Esophagus muscularis mucosa (tissue), 4 donors: ENCODE data around the gene E2F4. TPM values are rescaled to one million over a fixed set of nuclear protein-coding genes. Genes with fewer than 3 reads are reported as not detected.

Experiments
- DNase-seq: peaks from one replicate; pipeline ENCODE4 v3.0.0-alpha.2; 2017; ENCODE audit errors: extremely low spot score
- H3K27ac ChIP-seq, 4 donors: fragments of 200-600 bp; sonication (generic); replicated peaks in 1 of 4; 1 replicate in 3 of 4; 2 replicates in 1 of 4; pipeline ENCODE4 v1.5.1; 2016 to 2019; ENCODE audit warnings: mild to moderate bottlenecking in 1 of 4
- H3K27me3 ChIP-seq, 4 donors: fragments of 200-600 bp; sonication (generic); one replicate each; pipeline versions ENCODE4 v1.5.1 to v1.6.0; 2016 to 2019
- H3K36me3 ChIP-seq, 4 donors: fragments of 200-600 bp; sonication (generic); one replicate each; pipeline ENCODE4 v1.5.1; 2016 to 2019
- H3K4me1 ChIP-seq, 4 donors: fragments of 200-600 bp; sonication (generic); one replicate each; pipeline ENCODE4 v1.5.1; 2016 to 2019
- H3K4me3 ChIP-seq, 4 donors: fragments of 200-600 bp; sonication (generic); 1 replicate in 2 of 4; 2 replicates in 2 of 4; pipeline ENCODE4 v1.5.1; 2016 to 2019; ENCODE audit warnings: mild to moderate bottlenecking in 4 of 4, moderate library complexity in 1 of 4
- H3K9me3 ChIP-seq, 4 donors: fragments of 200-600 bp; sonication (generic); 1 replicate in 3 of 4; 2 replicates in 1 of 4; pipeline ENCODE4 v1.5.1; 2016 to 2019
- CTCF ChIP-seq, 3 experiments: fragments of 200-600 bp in 2 of 3; fragments of 450-650 bp in 1 of 3; sonication (generic) in 2 of 3; IDR thresholded peaks; one replicate each; pipeline ENCODE4 v1.5.1; 2017 to 2019; ENCODE audit warnings: antibody characterized with exemption in 3 of 3, mild to moderate bottlenecking in 2 of 3, moderate library complexity in 1 of 3
- EP300 ChIP-seq: sonication (generic); formaldehyde crosslinking; IDR thresholded peaks from one replicate; pipeline ENCODE4 v1.6.1; 2017; ENCODE audit warnings: antibody characterized with exemption
- POLR2A ChIP-seq: fragments of 450-650 bp; IDR thresholded peaks from one replicate; pipeline ENCODE4 v1.6.1; 2017; ENCODE audit warnings: antibody characterized with exemption, moderate library complexity, mild to moderate bottlenecking, low read depth
- POLR2AphosphoS5 ChIP-seq, 2 donors: sonication (generic); formaldehyde crosslinking; IDR thresholded peaks; one replicate each; pipeline ENCODE4 v1.6.1; 2017; ENCODE audit warnings: antibody characterized with exemption in 2 of 2
- WGBS: methylation state at CpG from one replicate; pipeline ENCODE4 v1.1.5; 2018; 5-methylcytosine and 5-hydroxymethylcytosine counted together
- intact Hi-C: fragments of 100-400 bp; cut with DNase I; formaldehyde crosslinking; loops from one replicate; pipeline ENCODE4 v1.15.1; 2023
- total RNA-seq, 4 donors: library from RNA; depleted of rRNA; stranded (reverse); fragments of >200 nt; gene quantifications; one replicate each; pipeline versions ENCODE4 v1.1.0 to v1.2.1, GENCODE V29; 2016

E2F4 gene
- total RNA-seq, 4 donors from 2014 or later = 54.8 to 96.9 (median 93.1) TPM

DNA sequence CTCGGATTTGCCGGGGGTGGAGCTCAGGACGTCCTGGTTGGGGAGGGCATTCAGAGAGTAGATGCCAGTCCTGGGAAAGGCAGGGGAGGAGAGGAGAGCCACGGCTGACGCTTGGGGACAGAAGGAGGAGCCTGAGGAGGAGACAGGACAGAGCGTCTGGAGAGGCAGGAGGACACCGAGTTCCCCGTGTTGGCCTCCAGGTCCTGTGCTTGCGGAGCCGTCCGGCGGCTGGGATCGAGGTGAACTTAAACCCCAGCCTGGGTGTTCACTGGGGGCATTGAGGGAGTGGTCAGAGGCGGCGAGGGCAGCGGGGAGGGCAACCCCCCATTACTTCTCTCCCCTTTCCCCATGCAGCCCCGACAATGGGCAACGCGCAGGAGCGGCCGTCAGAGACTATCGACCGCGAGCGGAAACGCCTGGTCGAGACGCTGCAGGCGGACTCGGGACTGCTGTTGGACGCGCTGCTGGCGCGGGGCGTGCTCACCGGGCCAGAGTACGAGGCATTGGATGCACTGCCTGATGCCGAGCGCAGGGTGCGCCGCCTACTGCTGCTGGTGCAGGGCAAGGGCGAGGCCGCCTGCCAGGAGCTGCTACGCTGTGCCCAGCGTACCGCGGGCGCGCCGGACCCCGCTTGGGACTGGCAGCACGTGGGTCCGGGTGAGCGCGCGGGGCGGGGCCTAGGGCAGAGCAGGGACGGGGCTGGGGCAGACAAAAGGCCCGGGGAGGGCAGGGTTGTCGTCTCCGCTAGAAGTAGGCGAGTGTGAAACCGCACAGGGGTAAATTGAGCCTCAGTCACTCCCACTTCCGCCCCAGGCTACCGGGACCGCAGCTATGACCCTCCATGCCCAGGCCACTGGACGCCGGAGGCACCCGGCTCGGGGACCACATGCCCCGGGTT, 17.9 kb upstream of the E2F4 start:
- Histone ChIP-seq H3K27ac (peak overlapping the region; percentile 89 to 97 (median 95)), H3K4me3 (peak overlapping the region; percentile 56 to 66 (median 57)), H3K27me3 (no peaks in the 10 kb centered on the region), H3K9me3 (no peaks in the 10 kb centered on the region), H3K36me3 (peaks cover 0 to 16% (median 9%) of the 10 kb centered on the region in 4 donors), H3K4me1 (peaks cover 57 to 96% (median 85%) of the 10 kb centered on the region in 4 donors)
- peak; percentile 94 for DNase-seq
- intact Hi-C loops = no loop called here
- 3% methylated on average over 45 of the region's 71 CpGs for WGBS
- TF ChIP-seq POLR2A (peak; percentile 39), CTCF (IDR thresholded peaks at IDR 0.05) (peak; percentile 38 to 45 (median 42)), EP300 (peak; percentile 55), POLR2AphosphoS5 (IDR thresholded peaks at IDR 0.05) (peak; percentile 81 to 94)

GRCh38 chr16:67174706-67175231, 17.2 kb upstream of the E2F4 start:
- intact Hi-C loops = no loop called here
- 40% methylated on average over 4 of the region's 31 CpGs for WGBS
- no peak for DNase-seq
- Histone ChIP-seq H3K27ac (peak overlapping the region; percentile 89 to 97 (median 95)), H3K9me3 (no peaks in the 10 kb centered on the region), H3K4me3 (peak overlapping the region; percentile 56 to 66 (median 57)), H3K4me1 (peaks cover 50 to 96% (median 81%) of the 10 kb centered on the region in 4 donors), H3K27me3 (no peaks in the 10 kb centered on the region), H3K36me3 (peaks cover 0 to 16% (median 9%) of the 10 kb centered on the region in 4 donors)
- TF ChIP-seq POLR2A (no peak), POLR2AphosphoS5 (IDR thresholded peaks at IDR 0.05) (no peak), EP300 (no peak), CTCF (IDR thresholded peaks at IDR 0.05) (no peak)

DNA sequence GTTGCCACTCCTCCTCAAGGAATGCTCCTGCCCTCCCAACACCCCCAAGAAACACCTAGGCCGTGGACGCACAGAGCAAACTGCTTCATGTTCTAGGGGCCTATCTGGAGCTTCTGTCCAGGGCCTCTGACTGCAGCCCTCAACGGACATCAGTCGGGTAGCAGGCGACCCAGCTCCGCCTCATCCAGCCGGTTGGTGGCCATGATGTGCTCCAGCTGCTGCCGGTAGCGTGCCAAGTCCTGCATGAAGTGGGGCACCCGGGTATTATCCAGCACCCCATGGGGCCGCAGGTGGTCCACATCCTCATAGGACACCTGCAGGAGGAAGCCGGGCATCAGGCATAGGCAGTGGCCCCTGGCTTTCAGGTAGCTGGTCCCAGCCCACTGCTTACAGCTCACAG, 15.3 kb upstream of the E2F4 start:
- H3K9me3 ChIP-seq = no peaks in the 10 kb centered on the region
- no CpG with 5 or more reads among the region's 12 CpGs for WGBS
- TF ChIP-seq POLR2A (no peak), CTCF (IDR thresholded peaks at IDR 0.05) (no peak), POLR2AphosphoS5 (IDR thresholded peaks at IDR 0.05) (no peak), EP300 (no peak)
- no peaks in the 10 kb centered on the region for H3K27me3 ChIP-seq
- no peak overlapping the region for H3K27ac ChIP-seq
- H3K4me1 ChIP-seq = peaks cover 39 to 95% (median 75%) of the 10 kb centered on the region in 4 donors
- DNase-seq = no peak
- intact Hi-C loops = no loop called here
- H3K4me3 ChIP-seq = no peak overlapping the region
- H3K36me3 ChIP-seq = peaks cover 0 to 16% (median 9%) of the 10 kb centered on the region in 4 donors

- 19% methylated on average over 10 of the region's 73 CpGs for WGBS
- H3K36me3 ChIP-seq = peaks cover 0 to 16% (median 9%) of the 10 kb centered on the region in 4 donors
- H3K27me3 ChIP-seq = no peaks in the 10 kb centered on the region
- TF ChIP-seq CTCF (IDR thresholded peaks at IDR 0.05) (peak in 1 of 3 experiments; percentile 30), POLR2A (no peak), POLR2AphosphoS5 (IDR thresholded peaks at IDR 0.05) (peak; percentile 65 to 68)
- no peaks in the 10 kb centered on the region for H3K9me3 ChIP-seq
- peak overlapping the region; percentile 63 to 78 (median 72) for H3K27ac ChIP-seq
- H3K4me3 ChIP-seq = peak overlapping the region; percentile 50 to 62 (median 53)
- H3K4me1 ChIP-seq = peaks cover 35 to 94% (median 77%) of the 10 kb centered on the region in 4 donors
- intact Hi-C loops = no loop called here
- no peak for DNase-seq
Observed at GRCh38 chr16:67177743-67178699, 13.9 kb upstream of the E2F4 start.
